ENCODE data around the gene ZMYM4.

ZMYM4 gene

GRCh38 chr1:35398739-35399138, 130.2 kb downstream of the ZMYM4 start:
- DNase-seq (ENCODE audit: low spot score) (no peak), FAIRE-seq (no peak)

DNA sequence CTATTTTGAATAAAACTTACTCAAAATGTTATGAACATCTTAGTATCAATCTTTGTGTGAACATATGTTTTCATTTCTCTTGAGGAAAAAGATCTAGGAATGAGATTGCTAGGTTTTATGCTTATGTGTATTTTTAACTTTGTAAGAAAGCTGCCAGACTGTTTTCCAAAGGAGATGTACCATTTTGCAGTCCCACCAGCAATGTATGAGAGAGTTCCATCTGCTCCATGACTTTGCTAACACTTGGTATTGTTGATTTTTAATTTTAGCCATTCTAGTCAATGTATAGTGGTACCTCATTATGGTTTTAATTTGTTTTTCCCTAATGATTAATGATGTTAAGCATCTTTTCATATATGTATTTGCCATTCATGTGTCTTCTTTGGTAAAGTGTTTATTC, 132.5 kb downstream of the ZMYM4 start:
- no peak for FAIRE-seq
- DNase-seq (ENCODE audit: low spot score): no peak

GRCh38 chr1:35406103-35406502, 137.6 kb downstream of the ZMYM4 start:
- FAIRE-seq: no peak

GRCh38 chr1:35407743-35408142, 139.2 kb downstream of the ZMYM4 start:
- FAIRE-seq: no peak

More at GRCh38 chr1:35406103-35406502, 137.6 kb downstream of the ZMYM4 start:
- DNase-seq (ENCODE audit: low spot score): no peak

DNA sequence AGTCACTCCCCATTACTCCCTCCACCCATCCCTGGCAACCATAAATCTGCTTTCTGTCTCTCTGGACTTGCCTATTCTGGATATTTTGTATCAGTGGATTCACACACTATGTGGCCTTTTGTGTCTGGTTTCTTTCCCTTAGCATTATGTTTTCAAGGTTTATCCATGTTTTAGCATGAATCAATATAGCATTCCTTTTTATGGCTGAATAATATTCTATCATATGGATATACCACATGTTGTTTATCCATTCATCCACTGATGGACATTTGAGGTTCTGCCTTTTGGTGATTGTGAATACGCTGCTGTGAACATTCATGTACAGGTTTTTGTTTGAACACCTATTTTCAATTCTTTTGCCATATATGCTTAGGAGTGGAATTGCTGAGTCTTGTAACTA, 140.4 kb downstream of the ZMYM4 start:
- no peak for DNase-seq (ENCODE audit: low spot score)
- FAIRE-seq: no peak

More at GRCh38 chr1:35407743-35408142, 139.2 kb downstream of the ZMYM4 start:
- no peak for DNase-seq (ENCODE audit: low spot score)

DNA sequence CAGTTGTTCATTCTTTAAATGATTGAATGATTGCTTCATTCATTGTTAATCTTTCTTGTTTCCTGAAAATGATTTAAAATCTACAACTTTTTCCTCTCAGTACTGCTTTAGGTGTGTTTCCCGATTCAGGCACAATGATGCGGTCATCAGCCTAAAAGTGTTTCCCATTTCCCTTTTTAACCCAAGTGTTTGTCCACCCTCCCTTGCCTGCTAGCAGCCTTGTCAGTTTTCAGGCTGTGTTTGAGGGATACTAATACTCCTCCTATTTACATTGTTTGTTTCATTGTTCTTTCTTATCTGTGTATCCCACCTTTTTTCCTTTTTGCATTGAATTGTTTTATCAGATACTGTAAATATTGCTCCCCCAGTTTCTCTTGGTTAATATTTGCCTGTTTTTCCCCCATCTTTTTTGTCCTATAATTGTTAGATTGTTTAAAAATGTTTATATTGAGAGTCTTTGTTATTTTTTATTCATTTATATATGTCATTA, 157.6 kb downstream of the ZMYM4 start:
- DNase-seq (ENCODE audit: low spot score) (no peak), FAIRE-seq (no peak)

DNA sequence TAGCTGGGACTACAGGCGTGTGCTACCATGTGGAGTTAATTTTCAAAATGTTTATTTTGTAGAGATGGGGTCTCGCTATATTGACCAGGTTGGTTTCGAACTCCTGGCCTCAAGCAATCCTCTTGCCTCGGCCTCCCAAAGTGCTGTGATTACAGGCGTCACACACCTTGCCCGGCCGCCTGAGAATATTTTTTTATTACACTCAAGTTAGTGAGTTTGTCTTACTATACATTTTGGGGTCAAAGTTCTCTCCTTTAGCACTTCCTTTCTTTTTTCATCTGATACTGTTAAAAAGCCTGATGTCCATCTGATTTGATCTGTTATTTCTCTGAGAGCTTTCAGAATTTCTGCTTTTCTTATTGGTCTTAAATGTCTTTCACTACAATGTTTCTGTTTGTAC, 159.9 kb downstream of the ZMYM4 start:
- DNase-seq (ENCODE audit: low spot score) (no peak), FAIRE-seq (no peak)

GRCh38 chr1:35430762-35431161, 162.3 kb downstream of the ZMYM4 start:
- no peak for FAIRE-seq
- no peak for DNase-seq (ENCODE audit: low spot score)

GRCh38 chr1:35431173-35431599, 162.7 kb downstream of the ZMYM4 start:
- DNase-seq (ENCODE audit: low spot score) (no peak), FAIRE-seq (no peak)

- no peak for FAIRE-seq
- DNase-seq (ENCODE audit: low spot score): no peak
Measured at GRCh38 chr1:35432231-35432630, 163.7 kb downstream of the ZMYM4 start.

DNA sequence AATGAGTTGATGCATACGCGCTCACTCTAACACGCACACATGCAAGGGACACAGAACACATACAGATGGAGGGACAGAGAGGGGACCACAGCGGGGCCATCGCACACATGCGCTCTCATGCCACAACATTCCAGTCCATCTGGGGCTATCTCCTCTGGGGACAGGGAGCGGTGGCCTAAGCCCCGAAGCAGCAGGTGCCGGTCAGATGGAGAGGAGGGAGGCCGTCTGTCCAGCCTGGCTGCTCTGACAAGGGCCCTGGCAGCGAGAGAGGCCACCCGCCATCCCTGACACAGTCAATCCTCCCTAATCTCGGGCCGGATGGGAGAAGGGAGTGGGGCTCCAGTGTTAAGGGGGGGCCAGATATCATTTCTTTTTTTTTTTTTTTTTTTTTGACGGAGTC, 165.2 kb downstream of the ZMYM4 start:
- FAIRE-seq (no peak), DNase-seq (ENCODE audit: low spot score) (no peak)

GRCh38 chr1:35434703-35435102, 166.2 kb downstream of the ZMYM4 start:
- FAIRE-seq: no peak
- DNase-seq (ENCODE audit: low spot score): no peak

- FAIRE-seq: no peak
- DNase-seq (ENCODE audit: low spot score): no peak
Measured at GRCh38 chr1:35436078-35436477, 167.6 kb downstream of the ZMYM4 start.

GRCh38 chr1:35437200-35437599, 168.7 kb downstream of the ZMYM4 start:
- DNase-seq (ENCODE audit: low spot score) (no peak), FAIRE-seq (no peak)

GRCh38 chr1:35439626-35440025, 171.1 kb downstream of the ZMYM4 start:
- FAIRE-seq (no peak), DNase-seq (ENCODE audit: low spot score) (no peak)

GRCh38 chr1:35441926-35442579, 173.5 kb downstream of the ZMYM4 start:
- FAIRE-seq: no peak
- no peak for DNase-seq (ENCODE audit: low spot score)

GRCh38 chr1:35442734-35443133, 174.2 kb downstream of the ZMYM4 start:
- FAIRE-seq (no peak), DNase-seq (ENCODE audit: low spot score) (no peak)

DNA sequence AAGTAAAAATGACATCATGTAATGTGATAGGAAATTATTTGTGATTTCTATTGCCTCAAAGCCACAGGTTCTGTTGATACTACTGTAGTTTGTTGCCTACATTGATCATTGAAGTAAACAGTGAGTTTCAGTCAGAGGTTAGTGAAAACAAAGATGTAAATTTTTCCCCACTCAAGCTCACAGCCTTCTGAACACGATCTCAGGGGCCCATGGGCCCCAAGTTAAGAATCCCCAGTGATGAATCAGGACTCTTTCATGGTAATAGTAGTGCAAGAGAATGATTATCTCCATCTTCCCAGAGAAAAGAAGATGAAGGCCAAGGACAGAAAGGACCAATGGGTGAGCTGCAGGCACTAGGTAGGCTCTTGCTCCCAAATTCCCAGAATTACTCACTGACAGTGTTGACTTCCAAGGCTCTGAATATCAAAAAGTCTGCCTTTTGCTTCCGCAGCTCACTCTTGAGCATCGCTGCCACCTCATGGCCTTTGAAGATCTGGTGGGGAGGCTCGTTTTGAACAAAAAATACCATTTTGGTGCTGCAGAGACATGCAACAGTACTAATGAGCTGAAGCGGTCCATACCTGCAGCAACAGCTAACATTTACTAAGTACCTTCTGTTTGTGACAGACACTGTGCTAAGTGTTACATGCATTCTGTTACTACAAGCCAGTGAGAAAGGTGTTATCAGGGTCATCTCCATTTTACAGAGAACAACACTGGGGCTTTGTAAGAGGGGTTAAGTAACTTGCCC, 175.4 kb downstream of the ZMYM4 start:
- DNase-seq (ENCODE audit: low spot score) (no peak), FAIRE-seq (no peak)

DNA sequence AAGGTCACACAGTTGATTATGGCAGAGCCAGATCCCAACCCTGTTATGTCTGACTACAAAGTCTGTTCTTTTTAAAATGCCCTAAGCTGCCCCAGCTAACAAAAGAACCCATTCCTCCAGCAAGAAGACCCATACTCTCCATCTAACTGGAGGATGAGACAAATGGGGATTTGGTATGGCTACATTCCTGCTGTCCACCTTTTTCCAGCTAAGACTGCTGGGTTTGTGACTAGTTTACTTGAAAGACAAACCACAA, 175.9 kb downstream of the ZMYM4 start:
- FAIRE-seq (no peak), DNase-seq (ENCODE audit: low spot score) (no peak)

GRCh38 chr1:35447278-35447677, 178.8 kb downstream of the ZMYM4 start:
- DNase-seq (ENCODE audit: low spot score): no peak

GRCh38 chr1:35448344-35448801, 179.9 kb downstream of the ZMYM4 start:
- no peak for DNase-seq (ENCODE audit: low spot score)
- FAIRE-seq: no peak

More at GRCh38 chr1:35447278-35447677, 178.8 kb downstream of the ZMYM4 start:
- FAIRE-seq: no peak

DNA sequence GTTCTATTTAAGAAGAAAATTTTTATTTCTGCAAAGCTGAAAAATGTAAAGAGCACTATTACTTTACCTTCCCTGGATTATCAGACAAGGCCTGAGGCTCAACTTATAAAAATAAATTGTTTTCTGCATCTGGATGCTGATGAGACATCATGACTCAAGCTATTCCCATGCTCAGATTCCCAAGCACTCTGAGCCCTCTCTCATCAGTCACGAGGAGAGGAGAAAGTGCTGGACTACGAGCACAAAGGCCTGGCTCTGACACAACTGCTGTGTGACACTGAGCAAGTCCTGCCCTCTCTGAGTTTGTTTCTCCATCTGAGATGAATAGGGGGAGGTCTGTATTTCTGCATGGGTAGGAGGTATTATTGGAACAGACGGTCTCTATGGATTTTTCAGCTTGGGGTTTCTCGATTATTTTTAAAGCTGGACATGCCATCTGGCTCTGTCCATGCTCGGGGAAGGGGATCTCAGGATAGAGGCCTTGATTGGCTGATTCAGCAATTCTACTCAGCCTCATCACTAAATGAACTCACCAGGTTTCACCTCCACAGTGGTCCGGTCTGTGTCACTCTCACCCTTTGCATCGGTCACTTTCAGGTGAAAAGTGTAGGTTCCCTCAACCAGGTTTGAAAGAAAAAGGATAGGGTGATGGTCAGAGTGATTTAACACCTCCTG, 181.0 kb downstream of the ZMYM4 start:
- FAIRE-seq (no peak), DNase-seq (ENCODE audit: low spot score) (no peak)
